Fibroblast of skin of abdomen (primary cell): ENCODE measurements around the gene EHD2. TPM values are rescaled to one million over a fixed set of nuclear protein-coding genes. Genes with fewer than 3 reads are reported as not detected.
"Not testable (repeated sequence)": the region's sequence is repeated elsewhere in the genome, so short reads cannot be mapped to it uniquely, and the experiment has no call there.

ENCODE experiments used
- DNase-seq: peaks from one replicate; pipeline ENCODE4 v3.0.0-alpha.2; 2013
- polyA plus RNA-seq, 2 experiments: library from polyadenylated mRNA; unstranded; fragments of 120-200 nt; gene quantifications; one replicate each; pipeline ENCODE4 v1.2.1, GENCODE V29; 2013; ENCODE audit not compliant: insufficient read length in 2 of 2

EHD2 gene, protein sequence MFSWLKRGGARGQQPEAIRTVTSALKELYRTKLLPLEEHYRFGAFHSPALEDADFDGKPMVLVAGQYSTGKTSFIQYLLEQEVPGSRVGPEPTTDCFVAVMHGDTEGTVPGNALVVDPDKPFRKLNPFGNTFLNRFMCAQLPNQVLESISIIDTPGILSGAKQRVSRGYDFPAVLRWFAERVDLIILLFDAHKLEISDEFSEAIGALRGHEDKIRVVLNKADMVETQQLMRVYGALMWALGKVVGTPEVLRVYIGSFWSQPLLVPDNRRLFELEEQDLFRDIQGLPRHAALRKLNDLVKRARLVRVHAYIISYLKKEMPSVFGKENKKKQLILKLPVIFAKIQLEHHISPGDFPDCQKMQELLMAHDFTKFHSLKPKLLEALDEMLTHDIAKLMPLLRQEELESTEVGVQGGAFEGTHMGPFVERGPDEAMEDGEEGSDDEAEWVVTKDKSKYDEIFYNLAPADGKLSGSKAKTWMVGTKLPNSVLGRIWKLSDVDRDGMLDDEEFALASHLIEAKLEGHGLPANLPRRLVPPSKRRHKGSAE
- 337 TPM for polyA plus RNA-seq (2013, experiment 1 of 2; ENCODE audit: insufficient read length)
- 343 TPM for polyA plus RNA-seq (2013, experiment 2 of 2; ENCODE audit: insufficient read length)

GRCh38 chr19:47713046-47714021 is at the start of gene EHD2:
TSS of gene EHD2 (plus strand) at chr19:47713422. CDS start at chr19:47716613, 3,191 bp downstream.
- peak; percentile 82 for DNase-seq

DNA sequence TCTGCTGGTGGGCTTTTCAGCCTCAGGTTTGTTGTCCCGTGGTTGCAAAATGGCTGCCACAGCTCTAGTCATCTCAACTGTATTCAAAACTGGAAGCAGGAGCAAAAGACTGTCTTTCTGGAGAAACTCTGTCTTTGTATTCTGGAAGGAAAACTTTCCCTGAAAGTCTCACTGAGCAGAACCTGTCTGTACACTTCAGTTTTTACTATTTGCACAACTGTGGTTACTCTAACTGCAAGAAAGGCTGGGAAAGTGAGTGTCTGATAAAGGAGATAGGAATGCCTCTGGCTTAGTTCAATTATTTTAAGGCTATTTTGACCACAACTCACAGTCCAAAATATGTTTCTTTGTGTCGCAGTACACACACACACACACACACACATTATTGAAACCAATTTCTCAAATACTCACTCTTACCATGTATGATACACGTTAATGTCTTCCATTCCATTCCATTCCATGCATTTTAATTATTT is 49.7 kb upstream of the EHD2 start:
- peak; percentile 96 for DNase-seq

- peak; percentile 98 for DNase-seq
Measured at GRCh38 chr19:47663911-47664771, 49.1 kb upstream of the EHD2 start.

GRCh38 chr19:47668556-47668955 is 44.7 kb upstream of the EHD2 start:
- not testable (repeated sequence) for DNase-seq

DNA sequence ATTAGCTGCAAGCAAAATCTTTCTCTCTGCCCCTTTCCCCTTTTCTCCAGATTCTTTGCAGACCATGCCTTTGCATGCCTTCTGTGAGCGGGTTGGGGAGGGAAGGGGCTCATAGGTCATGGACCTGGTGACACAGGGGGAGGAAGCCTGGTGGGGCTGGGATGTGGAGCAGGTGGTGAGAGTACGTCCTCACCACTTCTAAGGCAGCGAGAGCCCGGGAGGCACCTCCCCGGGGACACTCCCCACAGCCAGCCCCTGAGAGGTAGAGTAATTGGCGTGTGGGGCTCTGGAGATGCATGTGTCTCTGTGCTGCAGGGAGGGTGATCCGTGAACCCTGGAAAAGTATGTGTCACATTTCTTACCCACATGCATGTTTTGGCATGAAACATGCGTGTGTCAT is 42.5 kb upstream of the EHD2 start:
- no peak for DNase-seq

GRCh38 chr19:47671499-47671898 is 41.7 kb upstream of the EHD2 start:
- no peak for DNase-seq

- no peak for DNase-seq
Measured at GRCh38 chr19:47673426-47673825, 39.8 kb upstream of the EHD2 start.

DNA sequence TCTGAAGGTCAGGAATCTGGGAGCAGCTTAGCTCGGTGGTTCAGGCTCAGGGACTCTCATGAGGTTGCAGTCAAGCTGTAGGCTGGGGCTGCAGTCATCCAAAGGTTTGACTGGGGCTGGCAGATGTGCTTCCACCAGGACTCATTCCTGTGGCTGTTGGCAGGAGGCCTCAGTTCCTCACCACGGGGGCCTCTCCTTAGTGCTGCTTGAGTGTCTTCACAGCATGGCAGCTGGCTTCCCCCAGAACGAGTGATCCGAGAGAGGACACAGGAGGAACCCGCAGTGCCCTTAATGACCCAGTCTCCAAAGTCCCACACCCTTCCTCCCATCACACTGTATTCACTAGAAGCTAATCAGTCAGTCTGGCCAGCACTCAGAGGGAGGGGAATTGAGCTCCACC is 38.7 kb upstream of the EHD2 start:
- DNase-seq, result no peak

- no peak for DNase-seq
Measured at GRCh38 chr19:47675271-47675670, 38.0 kb upstream of the EHD2 start.

DNA sequence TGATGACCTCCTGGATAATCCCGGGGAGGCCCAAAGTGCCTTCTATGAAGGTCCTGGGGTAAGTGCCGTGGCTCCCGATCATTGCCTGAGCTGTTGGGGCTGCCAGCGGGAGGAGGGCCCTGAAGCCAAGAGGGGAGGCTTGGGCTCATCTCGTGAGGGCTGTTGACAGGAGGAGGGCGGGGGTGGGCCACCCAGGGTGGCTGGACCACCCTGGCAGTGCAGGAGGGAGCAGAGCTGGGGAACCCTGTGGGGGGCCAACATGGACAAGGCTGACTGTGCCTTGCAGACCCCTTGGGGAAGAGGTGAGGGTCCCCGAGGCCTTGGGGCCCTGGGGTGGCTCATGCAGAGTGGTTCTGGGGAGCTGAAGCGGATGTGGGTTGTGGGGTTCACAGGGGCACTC is 37.4 kb upstream of the EHD2 start:
- DNase-seq, result no peak

- DNase-seq, result no peak
Measured at GRCh38 chr19:47676811-47677210, 36.4 kb upstream of the EHD2 start.

DNA sequence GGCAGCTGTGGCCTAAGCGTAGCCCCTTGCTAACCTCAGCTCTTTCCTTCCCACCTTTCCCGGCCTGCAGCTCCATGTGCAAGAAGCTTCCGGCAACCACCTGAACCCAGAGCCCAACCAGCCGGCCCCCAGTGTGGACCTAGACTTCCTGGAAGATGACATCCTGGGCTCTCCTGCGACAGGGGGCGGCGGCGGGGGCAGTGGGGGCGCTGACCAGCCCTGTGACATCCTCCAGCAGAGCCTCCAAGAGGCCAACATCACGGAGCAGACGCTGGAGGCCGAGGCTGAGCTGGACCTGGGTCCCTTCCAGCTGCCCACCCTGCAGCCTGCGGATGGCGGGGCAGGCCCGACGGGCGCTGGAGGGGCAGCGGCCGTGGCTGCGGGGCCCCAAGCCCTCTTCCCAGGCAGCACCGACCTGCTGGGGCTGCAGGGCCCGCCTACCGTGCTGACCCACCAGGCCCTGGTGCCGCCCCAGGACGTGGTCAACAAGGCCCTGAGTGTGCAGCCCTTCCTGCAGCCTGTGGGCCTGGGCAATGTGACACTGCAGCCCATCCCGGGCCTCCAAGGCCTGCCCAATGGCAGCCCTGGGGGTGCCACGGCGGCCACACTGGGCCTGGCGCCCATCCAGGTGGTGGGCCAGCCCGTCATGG is 33.8 kb upstream of the EHD2 start:
- no peak for DNase-seq

GRCh38 chr19:47679922-47680857 is 33.0 kb upstream of the EHD2 start:
- no peak for DNase-seq

- DNase-seq, result no peak
Measured at GRCh38 chr19:47680858-47681332, 32.3 kb upstream of the EHD2 start.

DNA sequence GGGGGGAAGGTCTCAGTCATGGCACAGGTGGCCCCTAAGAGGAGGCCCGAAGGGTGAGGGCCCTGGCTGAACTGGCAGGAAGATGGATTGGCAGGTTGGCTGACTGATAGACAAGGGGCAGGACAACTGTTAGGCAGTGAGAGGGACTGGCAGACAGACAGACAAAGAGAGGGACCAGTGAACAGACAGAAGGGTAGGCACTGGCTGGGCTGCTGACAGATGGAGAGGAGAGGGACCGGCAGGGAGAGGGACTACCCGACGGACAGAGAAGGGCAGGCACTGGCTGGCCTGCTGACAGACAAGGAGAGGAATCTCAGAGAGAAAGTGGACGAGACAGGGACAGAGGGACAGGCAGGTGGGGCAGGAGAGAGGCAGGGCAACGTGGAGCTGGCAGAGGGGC is 31.8 kb upstream of the EHD2 start:
- no peak for DNase-seq

- DNase-seq, result no peak
Measured at GRCh38 chr19:47681936-47682335, 31.3 kb upstream of the EHD2 start.

DNA sequence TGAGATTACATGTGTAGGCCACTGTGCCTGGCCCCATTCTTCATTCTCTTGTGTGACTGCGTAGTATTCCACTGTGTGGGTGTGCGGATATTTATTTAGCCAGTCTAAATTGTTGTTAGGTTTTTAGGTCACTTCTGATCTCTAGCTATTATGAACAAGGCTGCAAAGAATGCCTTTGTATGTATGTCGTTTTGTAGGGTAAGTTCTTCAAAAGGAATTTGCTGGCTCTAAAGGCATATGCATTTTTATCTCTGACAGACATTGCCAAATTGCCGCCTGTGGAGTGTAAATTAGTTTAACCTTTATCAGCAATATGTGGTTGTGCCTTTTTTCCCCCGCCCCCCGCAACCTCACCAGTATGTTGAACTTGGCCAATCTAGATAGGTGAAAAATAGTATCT is 30.3 kb upstream of the EHD2 start:
- DNase-seq, result no peak

GRCh38 chr19:47686679-47687450 is 26.4 kb upstream of the EHD2 start:
- no peak for DNase-seq

GRCh38 chr19:47687906-47688305 is 25.3 kb upstream of the EHD2 start:
- no peak for DNase-seq
